ENCODE results near the gene GAD2. TPM values are rescaled to one million over a fixed set of nuclear protein-coding genes. Genes with fewer than 3 reads are reported as not detected.

Gene GAD2
- total and polyA plus RNA-seq, 12 donors: not detected

DNA sequence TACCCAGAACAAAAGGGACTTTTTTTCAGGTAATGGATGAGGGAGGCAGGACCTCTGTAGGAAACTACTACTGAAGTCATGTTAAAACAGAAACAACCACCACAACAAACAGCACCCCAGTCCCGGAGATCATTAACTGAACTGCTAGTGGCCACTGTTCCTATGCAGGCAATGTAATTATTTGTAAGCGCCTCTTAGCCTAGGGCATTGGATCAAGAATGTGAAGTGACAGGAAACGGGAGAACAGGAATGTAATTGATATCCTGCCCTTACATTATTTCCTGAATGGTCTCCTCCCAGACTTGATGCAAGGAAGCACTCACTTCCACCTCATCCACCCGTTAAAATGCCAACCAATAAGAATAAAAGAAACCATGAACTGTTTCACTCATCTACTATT, 16.7 kb upstream of the GAD2 start:
- no peak overlapping the region for H3K4me3 ChIP-seq
- intact Hi-C loops (cut with DNase I): no loop called here
- no peaks in the 10 kb centered on the region for H3K36me3 ChIP-seq (replicated peaks in 1 of 2)
- H3K27me3 ChIP-seq: no peaks in the 10 kb centered on the region
- no peaks in the 10 kb centered on the region for H3K4me1 ChIP-seq (replicated peaks in 1 of 2)
- no peak for DNase-seq
- H3K27ac ChIP-seq: no peak overlapping the region
- TF ChIP-seq, protein P1, sequence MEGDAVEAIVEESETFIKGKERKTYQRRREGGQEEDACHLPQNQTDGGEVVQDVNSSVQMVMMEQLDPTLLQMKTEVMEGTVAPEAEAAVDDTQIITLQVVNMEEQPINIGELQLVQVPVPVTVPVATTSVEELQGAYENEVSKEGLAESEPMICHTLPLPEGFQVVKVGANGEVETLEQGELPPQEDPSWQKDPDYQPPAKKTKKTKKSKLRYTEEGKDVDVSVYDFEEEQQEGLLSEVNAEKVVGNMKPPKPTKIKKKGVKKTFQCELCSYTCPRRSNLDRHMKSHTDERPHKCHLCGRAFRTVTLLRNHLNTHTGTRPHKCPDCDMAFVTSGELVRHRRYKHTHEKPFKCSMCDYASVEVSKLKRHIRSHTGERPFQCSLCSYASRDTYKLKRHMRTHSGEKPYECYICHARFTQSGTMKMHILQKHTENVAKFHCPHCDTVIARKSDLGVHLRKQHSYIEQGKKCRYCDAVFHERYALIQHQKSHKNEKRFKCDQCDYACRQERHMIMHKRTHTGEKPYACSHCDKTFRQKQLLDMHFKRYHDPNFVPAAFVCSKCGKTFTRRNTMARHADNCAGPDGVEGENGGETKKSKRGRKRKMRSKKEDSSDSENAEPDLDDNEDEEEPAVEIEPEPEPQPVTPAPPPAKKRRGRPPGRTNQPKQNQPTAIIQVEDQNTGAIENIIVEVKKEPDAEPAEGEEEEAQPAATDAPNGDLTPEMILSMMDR (IDR thresholded peaks at IDR 0.05): no peak
- no peak for TF ChIP-seq POLR2A (IDR thresholded peaks at IDR 0.05)
- 58 to 66% (median 60%) methylated on average over 4 of the region's 4 CpGs for WGBS, 4 donors
- H3K9me3 ChIP-seq (replicated peaks in 1 of 3): no peaks in the 10 kb centered on the region

DNA sequence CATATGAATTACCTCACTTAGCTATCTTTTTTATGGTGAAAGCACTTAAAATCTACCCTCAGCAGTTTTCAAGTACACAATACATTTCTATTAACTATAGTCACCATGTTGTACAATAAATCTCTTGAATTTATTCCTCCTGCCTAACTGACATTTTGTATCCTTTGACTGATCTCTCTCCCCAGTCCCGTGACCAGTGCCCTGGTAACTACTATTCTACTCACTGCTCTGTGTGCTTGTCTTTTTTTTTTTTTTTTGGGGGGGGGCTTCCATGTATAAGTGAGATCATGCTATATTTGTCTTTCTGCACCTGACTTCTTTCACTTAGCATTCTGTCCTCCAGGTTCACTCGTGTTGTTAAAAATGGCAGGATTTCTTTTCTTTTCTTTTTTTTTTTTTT, 11.4 kb upstream of the GAD2 start:
- 57 to 78% (median 65%) methylated on average over 2 of the region's 2 CpGs for WGBS, 4 donors
- Histone ChIP-seq H3K4me3 (no peak overlapping the region), H3K36me3 (replicated peaks in 1 of 2) (no peaks in the 10 kb centered on the region), H3K9me3 (replicated peaks in 1 of 3) (no peaks in the 10 kb centered on the region), H3K4me1 (replicated peaks in 1 of 2) (no peaks in the 10 kb centered on the region), H3K27me3 (no peaks in the 10 kb centered on the region), H3K27ac (no peak overlapping the region)
- DNase-seq: no peak
- TF ChIP-seq POLR2A (IDR thresholded peaks at IDR 0.05): no peak
- TF ChIP-seq, protein P1 (IDR thresholded peaks at IDR 0.05): no peak
- intact Hi-C loops (cut with DNase I): no loop called here

DNA sequence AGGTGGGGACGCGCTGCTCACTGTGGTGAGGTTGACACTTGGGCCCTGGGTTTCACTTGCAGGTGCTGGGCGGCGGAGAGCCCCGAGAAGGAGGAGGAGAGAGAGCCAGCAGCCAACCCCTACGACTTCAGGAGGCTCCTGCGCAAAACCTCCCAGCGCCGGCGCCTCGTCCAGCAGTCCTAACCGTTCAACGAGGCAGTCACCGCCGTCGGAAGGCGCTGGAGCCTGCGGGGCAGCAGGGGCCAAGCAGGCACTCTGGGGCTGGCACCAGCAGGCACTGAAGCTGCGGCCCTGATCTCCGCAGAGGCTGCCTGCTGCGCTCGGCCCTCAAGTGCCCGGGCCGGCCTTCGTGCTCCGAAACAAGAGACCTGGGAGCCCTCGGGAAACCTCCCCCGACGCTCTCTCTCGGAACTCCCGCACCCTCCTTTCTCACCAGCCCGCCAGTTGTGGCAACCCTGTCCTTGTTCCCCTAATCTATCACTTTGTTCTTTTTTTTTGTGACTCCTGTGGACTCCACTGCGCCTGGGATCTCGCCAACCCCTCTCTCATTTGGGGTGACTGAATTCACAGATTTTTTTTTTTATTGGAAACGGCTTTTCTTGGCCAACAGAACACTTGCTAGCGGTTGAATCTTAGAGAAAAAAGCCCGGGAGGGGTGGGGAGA, 4.7 kb upstream of the GAD2 start:
- 5 to 14% (median 8%) methylated on average over 18 to 37 of the region's 37 CpGs for WGBS, 4 donors
- peaks cover 0 to 5% of the 10 kb centered on the region in 2 donors for H3K4me1 ChIP-seq (replicated peaks in 1 of 2)
- H3K27me3 ChIP-seq: peaks cover 51% of the 10 kb centered on the region
- H3K36me3 ChIP-seq (replicated peaks in 1 of 2): no peaks in the 10 kb centered on the region
- no peak overlapping the region for H3K4me3 ChIP-seq
- TF ChIP-seq, protein P1 (IDR thresholded peaks at IDR 0.05): no peak
- TF ChIP-seq POLR2A (IDR thresholded peaks at IDR 0.05): no peak
- intact Hi-C loops (cut with DNase I): no loop called here
- H3K9me3 ChIP-seq (replicated peaks in 1 of 3): no peaks in the 10 kb centered on the region
- no peak for DNase-seq
- no peak overlapping the region for H3K27ac ChIP-seq

DNA sequence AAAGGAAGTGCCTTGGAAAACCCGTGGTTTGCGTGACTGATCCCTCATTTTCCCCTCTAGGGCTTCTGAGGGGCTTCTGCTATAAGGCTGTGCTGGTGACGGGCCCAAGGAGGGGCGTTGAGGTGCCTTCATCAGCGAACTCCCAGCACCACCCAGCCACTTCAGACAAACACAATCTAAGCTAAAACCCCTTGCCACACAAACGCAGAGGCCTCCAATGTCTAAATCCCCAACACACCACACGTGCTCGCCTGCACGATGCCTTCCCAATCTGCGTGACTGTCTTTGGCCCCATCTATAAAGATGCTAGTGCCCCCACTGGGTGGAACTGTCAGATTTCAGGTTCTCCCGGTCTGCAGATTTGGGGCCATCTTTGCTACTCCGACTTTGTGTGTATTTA, 4.1 kb upstream of the GAD2 start:
- Histone ChIP-seq H3K27me3 (peaks cover 57% of the 10 kb centered on the region), H3K4me1 (replicated peaks in 1 of 2) (peaks cover 0 to 5% of the 10 kb centered on the region in 2 donors), H3K27ac (no peak overlapping the region), H3K9me3 (replicated peaks in 1 of 3) (no peaks in the 10 kb centered on the region), H3K36me3 (replicated peaks in 1 of 2) (no peaks in the 10 kb centered on the region), H3K4me3 (no peak overlapping the region)
- no peak for DNase-seq
- intact Hi-C loops (cut with DNase I): no loop called here
- 5 to 6% (median 6%) methylated on average over 9 to 12 of the region's 12 CpGs for WGBS, 4 donors
- TF ChIP-seq, protein P1 (IDR thresholded peaks at IDR 0.05): no peak
- TF ChIP-seq POLR2A (IDR thresholded peaks at IDR 0.05): no peak
